Immature natural killer cell (primary cell): ENCODE results near the gene UBAC2. TPM values are rescaled to one million over a fixed set of nuclear protein-coding genes. Genes with fewer than 3 reads are reported as not detected.

Experiments used
- DNase-seq, 3 donors: peaks; one replicate each; pipeline ENCODE4 v3.0.0; 2022; ENCODE audit warnings: mixed read lengths in 1 of 3
- H3K27ac Mint-ChIP-seq, 6 donors: one replicate each; pipeline ENCODE4 v1.8.0; 2020; ENCODE audit warnings: mixed read lengths in 6 of 6, mild to moderate bottlenecking in 5 of 6, inconsistent platforms in 4 of 6, moderate library complexity in 3 of 6
- H3K27me3 Mint-ChIP-seq, 3 donors: one replicate each; pipeline ENCODE4 v1.8.0; 2020 to 2021; ENCODE audit warnings: low read depth in 3 of 3, mild to moderate bottlenecking in 3 of 3, mixed read lengths in 3 of 3, moderate library complexity in 3 of 3, inconsistent platforms in 1 of 3
- H3K36me3 Mint-ChIP-seq, 3 donors: one replicate each; pipeline ENCODE4 v1.8.0; 2020; ENCODE audit warnings: mixed read lengths in 3 of 3, inconsistent platforms in 2 of 3, mild to moderate bottlenecking in 2 of 3
- H3K4me1 Mint-ChIP-seq, 2 donors: one replicate each; pipeline ENCODE4 v1.8.0; 2020; ENCODE audit warnings: inconsistent platforms in 2 of 2, mild to moderate bottlenecking in 2 of 2, mixed read lengths in 2 of 2, moderate library complexity in 1 of 2
- H3K4me3 Mint-ChIP-seq, 5 donors: one replicate each; pipeline ENCODE4 v1.8.0; 2020; ENCODE audit warnings: mild to moderate bottlenecking in 5 of 5, mixed read lengths in 5 of 5, inconsistent platforms in 3 of 5, moderate library complexity in 3 of 5
- H3K9me3 Mint-ChIP-seq, 6 donors: one replicate each; pipeline ENCODE4 v1.8.0; 2020; ENCODE audit warnings: mild to moderate bottlenecking in 6 of 6, mixed read lengths in 6 of 6, inconsistent platforms in 4 of 6, moderate library complexity in 3 of 6
- polyA plus RNA-seq, 3 donors: library from polyadenylated mRNA; unstranded; fragments of 300-500 nt; fragmentation: Illumina TruSeq; gene quantifications; one replicate each; pipeline ENCODE4 v1.2.3, GENCODE V29; 2021

Gene UBAC2
- polyA plus RNA-seq, 3 donors from 2014 or later: 114 to 130 (median 115) TPM

DNA sequence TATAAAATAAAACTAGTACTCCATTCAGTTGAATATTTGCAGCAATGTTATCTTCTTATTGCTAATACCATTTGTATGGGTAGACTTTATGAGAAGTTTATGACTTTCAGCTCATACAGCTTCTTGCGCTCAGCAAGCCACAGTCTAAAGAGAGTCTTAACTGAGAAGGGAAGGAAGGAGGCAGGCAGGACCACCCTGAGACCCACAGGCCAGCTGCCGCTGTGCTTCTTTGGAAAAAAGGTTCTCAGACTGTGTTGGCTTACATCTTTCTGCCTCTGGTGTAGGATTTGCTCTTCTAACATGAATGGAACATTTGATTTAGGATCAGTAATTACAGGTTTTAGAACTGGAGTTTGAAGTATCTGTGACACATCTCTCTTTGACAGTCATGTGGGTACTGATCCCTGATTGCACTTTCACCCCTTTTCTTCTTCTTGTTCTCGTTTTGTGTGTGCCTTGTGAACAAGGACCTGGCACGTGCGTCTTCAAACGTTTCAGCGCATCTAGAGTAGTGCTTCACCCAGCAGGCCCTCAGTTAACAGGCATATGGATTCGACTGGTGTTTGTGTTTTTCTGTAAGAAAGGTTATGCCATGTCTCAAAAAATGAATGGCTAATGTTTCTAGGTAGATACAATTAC, 64.6 kb downstream of the UBAC2 start:
- Mint-ChIP-seq H3K36me3 (peaks cover 0 to 4% (median 0%) of the 10 kb centered on the region in 3 donors), H3K4me1 (peaks cover 23 to 51% of the 10 kb centered on the region in 2 donors), H3K27me3 (peaks cover 0 to 2% (median 0%) of the 10 kb centered on the region in 3 donors), H3K9me3 (no peaks in the 10 kb centered on the region), H3K27ac (peak overlapping the region; percentile 0 to 84 (median 66)), H3K4me3 (no peak overlapping the region)
- DNase-seq: no peak

DNA sequence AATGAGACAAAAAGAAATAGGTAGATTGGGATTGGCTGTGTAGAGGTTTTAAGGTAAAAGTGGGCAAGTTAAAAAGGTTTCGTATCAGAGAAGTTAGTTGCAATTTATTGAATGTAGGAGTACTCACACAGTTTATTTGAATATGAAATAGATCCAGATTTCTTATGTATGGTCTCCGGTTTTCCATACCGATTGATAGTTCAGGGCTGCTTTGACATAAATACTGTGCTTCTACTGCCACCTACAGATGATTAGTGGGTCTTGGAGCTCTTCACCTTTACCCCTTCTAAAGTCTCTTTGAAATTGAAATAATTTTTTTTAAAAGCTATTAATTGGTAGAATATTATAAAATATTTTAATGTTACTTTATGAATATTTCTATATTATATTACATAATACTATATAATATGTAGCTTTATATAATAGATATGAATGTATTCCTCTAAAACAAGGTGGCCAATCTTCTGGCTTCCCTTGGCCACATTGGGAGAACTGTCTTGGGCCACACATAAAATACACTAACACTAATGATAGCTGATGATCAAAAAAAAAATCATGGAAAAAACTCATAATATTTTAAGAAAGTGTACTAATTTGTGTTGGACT, 65.3 kb downstream of the UBAC2 start:
- DNase-seq: peak; percentile 55 to 64 (median 56)
- H3K4me3 Mint-ChIP-seq: no peak overlapping the region
- H3K9me3 Mint-ChIP-seq: no peaks in the 10 kb centered on the region
- peaks cover 20 to 52% of the 10 kb centered on the region in 2 donors for H3K4me1 Mint-ChIP-seq
- H3K27ac Mint-ChIP-seq: peak overlapping the region; percentile 0 to 84 (median 66)
- H3K27me3 Mint-ChIP-seq: peaks cover 0 to 2% (median 0%) of the 10 kb centered on the region in 3 donors
- peaks cover 0 to 4% (median 0%) of the 10 kb centered on the region in 3 donors for H3K36me3 Mint-ChIP-seq

DNA sequence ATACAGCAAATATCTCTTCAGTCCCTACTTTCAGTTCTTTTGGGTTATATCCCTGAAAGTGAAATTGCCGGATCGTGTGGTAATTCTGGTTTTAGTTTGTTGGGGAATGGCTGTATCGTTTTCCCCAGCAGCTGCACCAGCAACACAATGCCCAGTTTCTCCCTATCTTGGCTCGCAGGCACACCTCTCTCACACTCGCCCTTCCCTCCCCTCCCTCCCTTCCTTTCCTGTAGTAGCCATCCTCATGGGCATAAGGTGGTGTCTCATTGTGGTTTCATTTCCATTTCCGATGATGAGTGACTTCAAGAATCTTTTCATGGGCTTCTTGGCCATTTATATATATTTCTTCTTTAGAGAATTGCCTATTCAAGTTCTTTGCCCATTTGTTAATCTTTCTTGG, 66.2 kb downstream of the UBAC2 start:
- H3K9me3 Mint-ChIP-seq: no peaks in the 10 kb centered on the region
- H3K27me3 Mint-ChIP-seq: peaks cover 0 to 2% (median 0%) of the 10 kb centered on the region in 3 donors
- H3K4me1 Mint-ChIP-seq: peaks cover 21 to 55% of the 10 kb centered on the region in 2 donors

DNA sequence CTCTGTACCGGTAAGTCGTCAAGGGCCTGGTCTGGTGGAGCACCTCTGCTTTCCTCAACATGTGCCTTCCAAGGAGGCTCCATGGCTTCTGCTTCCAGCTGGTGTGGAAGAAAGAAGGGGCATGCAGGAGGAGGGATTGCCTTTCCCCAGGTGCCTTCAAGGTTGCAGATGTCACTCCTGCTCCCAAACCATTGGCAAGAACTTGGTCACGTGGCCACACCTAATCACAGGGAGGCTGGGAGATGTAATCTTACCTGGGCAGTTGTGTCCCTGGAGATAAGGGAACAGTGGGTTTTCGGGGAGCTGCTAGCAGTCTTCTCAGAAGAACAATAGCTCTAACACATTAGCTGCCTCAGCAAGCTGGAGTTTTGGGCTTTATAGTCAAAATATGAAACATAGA, 67.3 kb downstream of the UBAC2 start:
- peaks cover 0 to 4% (median 0%) of the 10 kb centered on the region in 3 donors for H3K36me3 Mint-ChIP-seq
- H3K27ac Mint-ChIP-seq: no peak overlapping the region
- H3K4me3 Mint-ChIP-seq: no peak overlapping the region
- peaks cover 0 to 2% (median 0%) of the 10 kb centered on the region in 3 donors for H3K27me3 Mint-ChIP-seq
- H3K9me3 Mint-ChIP-seq: peaks cover 0 to 4% (median 0%) of the 10 kb centered on the region in 6 donors
- DNase-seq: no peak
- peaks cover 30 to 66% of the 10 kb centered on the region in 2 donors for H3K4me1 Mint-ChIP-seq

More for the DNA sequence above, 66.2 kb downstream of the UBAC2 start:
- peaks cover 0 to 4% (median 0%) of the 10 kb centered on the region in 3 donors for H3K36me3 Mint-ChIP-seq
- no peak overlapping the region for H3K27ac Mint-ChIP-seq
- no peak overlapping the region for H3K4me3 Mint-ChIP-seq
- no peak for DNase-seq

DNA sequence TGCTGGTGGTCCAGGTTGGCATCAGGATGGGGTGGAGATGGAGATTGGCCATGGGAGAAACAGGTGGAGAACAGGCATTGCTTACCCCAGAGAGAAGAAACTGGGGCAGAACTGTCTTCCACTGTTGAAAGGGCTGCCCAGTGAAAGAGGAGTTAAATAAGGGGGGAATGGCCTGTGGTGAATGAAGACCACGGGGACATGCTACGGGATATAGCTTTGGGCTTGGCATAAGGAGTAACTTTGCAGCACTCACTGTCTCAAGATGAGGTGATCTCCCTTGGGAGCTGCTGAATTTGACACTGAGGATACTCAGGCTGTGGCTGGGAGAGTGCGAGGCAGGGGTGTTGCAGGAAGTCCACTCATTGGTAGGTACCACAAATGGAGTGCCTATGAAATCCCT, 68.2 kb downstream of the UBAC2 start:
- peaks cover 0 to 4% (median 0%) of the 10 kb centered on the region in 3 donors for H3K36me3 Mint-ChIP-seq
- no peak overlapping the region for H3K4me3 Mint-ChIP-seq
- peaks cover 34 to 69% of the 10 kb centered on the region in 2 donors for H3K4me1 Mint-ChIP-seq
- DNase-seq: no peak
- peaks cover 0 to 5% (median 0%) of the 10 kb centered on the region in 3 donors for H3K27me3 Mint-ChIP-seq
- peak overlapping the region; percentile 22 to 64 (median 56) for H3K27ac Mint-ChIP-seq
- H3K9me3 Mint-ChIP-seq: peaks cover 0 to 5% (median 0%) of the 10 kb centered on the region in 6 donors

DNA sequence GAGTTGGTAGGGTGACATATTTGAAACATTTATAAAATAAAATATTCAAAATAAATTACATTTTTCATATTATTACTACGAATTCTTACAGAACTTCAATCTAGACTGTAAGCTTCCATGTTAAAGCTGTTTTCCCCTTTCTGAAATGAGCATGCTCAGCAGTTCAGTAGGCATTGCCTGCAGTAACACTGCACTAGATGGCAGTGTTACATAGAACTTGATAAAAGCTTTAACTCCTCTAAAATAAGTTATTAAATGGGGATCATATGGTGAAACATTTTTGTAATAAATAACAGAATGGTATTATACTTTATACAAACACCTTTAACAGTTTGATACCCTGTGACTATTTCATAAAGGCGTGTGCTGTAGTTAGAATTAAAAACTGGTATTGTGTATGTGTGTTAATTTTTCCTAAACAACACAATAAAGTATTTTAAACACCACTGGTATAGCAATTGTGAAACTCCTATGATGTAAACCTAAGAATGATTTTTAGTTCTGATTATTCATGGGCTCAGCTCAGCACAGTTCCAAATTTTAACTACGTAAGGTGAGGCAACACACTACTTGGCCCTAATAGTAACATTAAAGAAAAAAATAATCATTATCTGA, 69.1 kb downstream of the UBAC2 start:
- no peak overlapping the region for H3K4me3 Mint-ChIP-seq

DNA sequence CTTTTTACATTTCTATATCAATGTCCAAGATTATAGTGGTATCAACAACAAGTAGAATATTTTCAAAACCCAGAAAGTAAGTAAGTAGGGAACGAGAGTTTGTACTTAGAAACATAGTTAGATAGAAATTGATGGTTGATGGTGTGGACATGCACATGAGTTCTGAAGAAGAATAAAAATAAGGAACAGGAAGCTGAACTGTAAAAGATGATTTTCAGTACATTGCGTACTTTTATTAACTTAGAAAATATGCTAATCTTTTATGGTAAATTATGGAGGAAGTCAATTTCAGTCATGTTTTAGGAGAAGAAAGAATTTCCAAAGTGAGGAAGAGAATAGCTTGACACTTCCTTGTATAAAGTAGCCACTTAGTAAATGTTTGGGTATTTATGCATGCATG, 69.9 kb downstream of the UBAC2 start:
- Mint-ChIP-seq H3K9me3 (peaks cover 0 to 5% (median 0%) of the 10 kb centered on the region in 6 donors), H3K27ac (peak overlapping the region in 5 of 6 donors; percentile 48 to 95 (median 78)), H3K4me3 (no peak overlapping the region), H3K27me3 (peaks cover 0 to 7% (median 0%) of the 10 kb centered on the region in 3 donors), H3K36me3 (peaks cover 0 to 4% (median 4%) of the 10 kb centered on the region in 3 donors), H3K4me1 (peaks cover 40 to 69% of the 10 kb centered on the region in 2 donors)
- DNase-seq: no peak

More for the DNA sequence above, 69.1 kb downstream of the UBAC2 start:
- peaks cover 0 to 5% (median 0%) of the 10 kb centered on the region in 6 donors for H3K9me3 Mint-ChIP-seq
- peaks cover 0 to 5% (median 0%) of the 10 kb centered on the region in 3 donors for H3K27me3 Mint-ChIP-seq
- H3K4me1 Mint-ChIP-seq: peaks cover 35 to 69% of the 10 kb centered on the region in 2 donors
- peaks cover 0 to 4% (median under 1%) of the 10 kb centered on the region in 3 donors for H3K36me3 Mint-ChIP-seq
- DNase-seq: peak; percentile 32 to 43 (median 42)
- peak overlapping the region in 3 of 6 donors; percentile 35 to 87 (median 48) for H3K27ac Mint-ChIP-seq

DNA sequence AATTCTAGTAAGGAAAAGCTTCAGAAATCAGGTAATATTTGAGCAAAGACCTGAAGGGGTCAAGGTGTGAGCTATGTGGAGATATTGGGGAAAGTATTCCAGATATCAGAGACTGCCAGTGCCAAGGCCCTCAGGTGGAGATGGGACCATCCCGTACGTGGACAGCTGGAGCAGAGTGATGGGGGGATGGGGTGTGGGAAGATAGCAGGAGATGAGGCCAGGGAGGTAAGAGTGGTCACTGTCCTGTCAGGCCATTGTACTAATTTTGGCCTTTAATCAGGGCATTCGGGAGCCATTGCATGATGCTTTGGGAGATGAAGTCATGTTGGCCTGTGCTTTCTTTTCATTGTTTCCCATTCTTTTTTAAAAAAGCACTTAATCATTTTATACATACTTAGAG, 70.6 kb downstream of the UBAC2 start:
- peaks cover 0 to 4% (median 4%) of the 10 kb centered on the region in 3 donors for H3K36me3 Mint-ChIP-seq
- no peak overlapping the region for H3K4me3 Mint-ChIP-seq
- peaks cover 43 to 72% of the 10 kb centered on the region in 2 donors for H3K4me1 Mint-ChIP-seq

DNA sequence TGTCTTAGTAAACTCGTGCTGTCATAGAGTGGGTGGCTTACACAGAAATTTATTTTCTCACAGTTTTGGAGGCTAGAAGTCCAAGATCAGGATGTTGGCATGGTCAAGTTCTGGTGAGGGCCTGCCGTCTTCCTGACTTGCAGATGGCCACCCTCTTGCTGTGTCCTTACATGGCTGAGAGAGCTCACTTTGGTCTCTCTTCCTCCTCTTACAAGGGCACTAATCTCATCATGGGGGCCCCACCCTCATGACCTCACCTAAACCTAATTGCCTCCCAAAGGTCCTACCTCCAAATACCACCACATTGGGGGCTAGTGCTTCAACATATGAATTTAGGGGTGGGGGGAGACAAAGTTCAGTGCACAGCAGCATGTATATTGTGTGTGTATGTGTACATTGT, 71.8 kb downstream of the UBAC2 start:
- Mint-ChIP-seq H3K36me3 (peaks cover 0 to 4% (median 4%) of the 10 kb centered on the region in 3 donors), H3K4me1 (peaks cover 52 to 84% of the 10 kb centered on the region in 2 donors), H3K9me3 (peaks cover 0 to 5% (median 0%) of the 10 kb centered on the region in 6 donors), H3K4me3 (peak overlapping the region in 1 of 5 donors; percentile 2), H3K27ac (peak overlapping the region; percentile 84 to 98 (median 95)), H3K27me3 (peaks cover 0 to 8% (median 0%) of the 10 kb centered on the region in 3 donors)
- no peak for DNase-seq

More for the DNA sequence above, 70.6 kb downstream of the UBAC2 start:
- no peak for DNase-seq
- H3K27me3 Mint-ChIP-seq: peaks cover 0 to 8% (median 0%) of the 10 kb centered on the region in 3 donors
- H3K9me3 Mint-ChIP-seq: peaks cover 0 to 5% (median 0%) of the 10 kb centered on the region in 6 donors
- peak overlapping the region; percentile 52 to 98 (median 95) for H3K27ac Mint-ChIP-seq

DNA sequence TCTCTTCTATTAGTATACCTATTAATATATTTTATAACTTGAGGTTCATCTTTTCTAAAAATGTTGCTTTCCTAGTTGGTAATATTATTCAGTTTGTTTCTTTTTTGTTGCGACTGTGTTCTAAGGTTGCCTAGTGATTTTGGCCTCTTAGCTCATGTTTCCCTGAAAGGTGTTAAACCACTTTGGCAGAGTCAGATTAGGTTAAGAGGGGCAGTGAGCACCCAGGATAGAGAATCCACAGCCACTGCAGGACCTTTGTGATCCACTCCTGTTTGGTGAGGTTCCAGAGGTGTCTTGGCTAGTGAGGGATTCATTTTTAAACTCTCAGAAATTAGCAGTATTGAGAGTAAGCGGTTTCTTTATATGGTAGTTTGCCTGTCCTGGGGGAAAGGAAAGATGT, 72.5 kb downstream of the UBAC2 start:
- peaks cover 0 to 4% (median 4%) of the 10 kb centered on the region in 3 donors for H3K36me3 Mint-ChIP-seq
- peaks cover 0 to 9% (median 0%) of the 10 kb centered on the region in 3 donors for H3K27me3 Mint-ChIP-seq
- peaks cover 58 to 91% of the 10 kb centered on the region in 2 donors for H3K4me1 Mint-ChIP-seq
- peak overlapping the region; percentile 84 to 98 (median 95) for H3K27ac Mint-ChIP-seq
- H3K9me3 Mint-ChIP-seq: peaks cover 0 to 5% (median 0%) of the 10 kb centered on the region in 6 donors
- H3K4me3 Mint-ChIP-seq: peak overlapping the region; percentile 54 to 84 (median 71)
- DNase-seq: peak; percentile 71 to 76 (median 75)

DNA sequence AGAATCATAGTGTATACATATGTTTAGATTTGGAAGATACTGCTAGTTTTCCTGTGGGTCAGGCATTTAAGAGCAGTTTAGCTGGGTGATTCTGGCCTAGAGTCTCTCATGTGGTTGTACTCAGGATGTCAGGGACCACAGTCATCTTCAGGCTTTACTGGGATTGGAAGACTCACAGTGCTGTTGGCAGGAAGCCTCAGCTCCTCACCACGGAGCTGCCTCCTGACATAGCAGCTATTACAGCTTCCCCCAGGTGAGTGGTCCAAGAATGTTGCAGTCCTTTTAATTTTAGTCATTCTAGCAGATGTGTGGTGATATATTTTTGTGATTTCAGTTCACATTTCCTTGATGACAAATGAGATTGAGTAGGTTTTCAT, 74.4 kb downstream of the UBAC2 start:
- Mint-ChIP-seq H3K27ac (peak overlapping the region; percentile 83 to 98 (median 90)), H3K9me3 (peaks cover 0 to 5% (median 0%) of the 10 kb centered on the region in 6 donors), H3K27me3 (peaks cover 0 to 9% (median 0%) of the 10 kb centered on the region in 3 donors), H3K4me3 (peak overlapping the region; percentile 2 to 59 (median 45)), H3K36me3 (peaks cover 3 to 6% (median 4%) of the 10 kb centered on the region in 3 donors), H3K4me1 (peaks cover 76 to 100% of the 10 kb centered on the region in 2 donors)
- peak; percentile 51 to 63 (median 57) for DNase-seq

DNA sequence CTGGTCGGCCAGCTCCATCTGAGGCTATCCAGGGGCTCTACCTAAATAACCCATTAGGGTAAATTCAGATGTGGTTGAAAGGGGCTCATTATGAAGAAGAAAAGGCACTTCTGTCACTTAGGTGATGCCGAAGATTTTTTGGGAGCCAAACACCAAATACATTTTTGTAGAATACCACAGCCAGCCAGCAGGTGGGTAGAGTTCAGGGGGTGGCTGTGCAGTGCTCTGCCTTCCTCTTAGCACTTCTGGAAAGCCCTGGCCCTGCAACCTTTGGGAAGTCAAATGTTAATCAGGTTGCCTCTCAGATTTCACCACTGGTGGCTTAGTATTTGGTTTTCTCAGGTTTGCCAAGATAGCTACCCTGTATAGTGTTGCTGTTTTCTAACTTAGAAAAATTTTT, 76.1 kb downstream of the UBAC2 start:
- H3K4me1 Mint-ChIP-seq: peaks cover 86 to 98% of the 10 kb centered on the region in 2 donors
- peak overlapping the region in 1 of 5 donors; percentile 24 for H3K4me3 Mint-ChIP-seq
- H3K9me3 Mint-ChIP-seq: peaks cover 0 to 5% (median 0%) of the 10 kb centered on the region in 6 donors
- peaks cover 4 to 11% (median 10%) of the 10 kb centered on the region in 3 donors for H3K36me3 Mint-ChIP-seq
- peaks cover 0 to 11% (median 0%) of the 10 kb centered on the region in 3 donors for H3K27me3 Mint-ChIP-seq
- peak overlapping the region in 4 of 6 donors; percentile 10 to 86 (median 41) for H3K27ac Mint-ChIP-seq
- DNase-seq: no peak

DNA sequence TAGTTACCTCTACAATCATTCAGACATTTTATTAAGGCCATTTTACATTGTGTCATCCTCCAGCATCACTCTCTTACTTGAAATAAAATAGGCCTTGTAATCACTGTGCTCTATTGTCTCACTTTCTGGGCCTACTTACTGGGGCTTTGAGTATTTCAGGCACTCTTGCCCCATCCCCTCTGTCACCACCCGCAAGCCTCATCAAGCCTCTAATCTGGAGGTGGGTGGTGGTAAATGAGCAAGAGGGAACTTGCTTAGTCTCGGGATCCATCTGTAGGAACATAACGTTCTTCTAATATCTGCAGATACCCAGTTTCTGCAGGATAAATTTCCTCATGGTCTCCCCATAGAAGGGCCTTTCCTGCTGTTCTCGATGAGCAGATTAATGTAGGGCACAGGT, 77.0 kb downstream of the UBAC2 start:
- H3K4me3 Mint-ChIP-seq: peak overlapping the region in 1 of 5 donors; percentile 17
- peak overlapping the region in 4 of 6 donors; percentile 17 to 86 (median 46) for H3K27ac Mint-ChIP-seq
- H3K36me3 Mint-ChIP-seq: peaks cover 3 to 11% (median 10%) of the 10 kb centered on the region in 3 donors
- peaks cover 88 to 98% of the 10 kb centered on the region in 2 donors for H3K4me1 Mint-ChIP-seq
- H3K27me3 Mint-ChIP-seq: peaks cover 0 to 11% (median 0%) of the 10 kb centered on the region in 3 donors
- peaks cover 0 to 4% (median 0%) of the 10 kb centered on the region in 6 donors for H3K9me3 Mint-ChIP-seq
- DNase-seq: no peak
